Omental fat pad (tissue), 4 donors: ENCODE results near the gene ZNF771. TPM values are rescaled to one million over a fixed set of nuclear protein-coding genes. Genes with fewer than 3 reads are reported as not detected.

Source experiments
- ATAC-seq: fragments of 150-250 bp; one replicate; pipeline ENCODE4 v1.9.1; 2016; ENCODE audit warnings: mild to moderate bottlenecking, moderate library complexity; ENCODE audit not compliant: low FRiP score
- DNase-seq: peaks from one replicate; pipeline ENCODE4 v3.0.0-alpha.2; 2019; ENCODE audit warnings: low spot score
- CTCF ChIP-seq, 3 donors: fragments of 450-650 bp; IDR thresholded peaks; one replicate each; pipeline ENCODE4 v1.5.1; 2016 to 2017; ENCODE audit warnings: antibody characterized with exemption in 3 of 3, mild to moderate bottlenecking in 3 of 3, moderate library complexity in 2 of 3
- total RNA-seq, 4 donors: library from RNA; depleted of rRNA; stranded (reverse); fragments of >200 nt; gene quantifications; one replicate each; pipeline ENCODE4 v1.1.0, GENCODE V29; 2016

Gene ZNF771
- total RNA-seq, 4 donors from 2014 or later, result 8.3 to 13.6 (median 9.9) TPM

GRCh38 chr16:30428055-30428454, 20.6 kb downstream of the ZNF771 start:
- TF ChIP-seq CTCF (IDR thresholded peaks at IDR 0.05), result no peak
- DNase-seq, result no peak
- ATAC-seq, result no peak

- no peak for TF ChIP-seq CTCF (IDR thresholded peaks at IDR 0.05)
- DNase-seq (no peak), ATAC-seq (peak; percentile 12)
Observed at GRCh38 chr16:30429418-30429677, 21.9 kb downstream of the ZNF771 start.

GRCh38 chr16:30429678-30430427, 22.4 kb downstream of the ZNF771 start, which contains the start of gene DCTPP1:
Gene DCTPP1 (minus strand): TSS chr16:30430030. CDS start chr16:30429980, 50 bp downstream.
- peak; percentile 100 for ATAC-seq
- peak; percentile 92 for DNase-seq
- TF ChIP-seq CTCF (IDR thresholded peaks at IDR 0.05), result peak in 2 of 3 donors; percentile 21 to 42

GRCh38 chr16:30430428-30430970, 23.1 kb downstream of the ZNF771 start:
- peak; percentile 8 for ATAC-seq
- DNase-seq, result no peak
- TF ChIP-seq CTCF (IDR thresholded peaks at IDR 0.05), result no peak

GRCh38 chr16:30434852-30435251, 27.4 kb downstream of the ZNF771 start:
- no peak for TF ChIP-seq CTCF (IDR thresholded peaks at IDR 0.05)
- DNase-seq (no peak), ATAC-seq (no peak)

GRCh38 chr16:30437511-30438046, 30.2 kb downstream of the ZNF771 start:
- TF ChIP-seq CTCF (IDR thresholded peaks at IDR 0.05), result no peak
- ATAC-seq (no peak), DNase-seq (no peak)

GRCh38 chr16:30438835-30439234, 31.4 kb downstream of the ZNF771 start:
- TF ChIP-seq CTCF (IDR thresholded peaks at IDR 0.05), result no peak
- ATAC-seq (no peak), DNase-seq (no peak)
